Mesothelial cell of epicardium (in vitro differentiated cells): ENCODE data around the gene TRAF3IP1. TPM values are rescaled to one million over a fixed set of nuclear protein-coding genes. Genes with fewer than 3 reads are reported as not detected.
A peak's percentile ranks its signal among the peaks of the same experiment; 100 is the strongest.

Experiments used
- DNase-seq, 2 experiments: peaks; one replicate each; pipeline ENCODE4 v3.0.0; 2021; ENCODE audit warnings: low spot score in 2 of 2; ENCODE audit not compliant: unreplicated experiment in 2 of 2
- H3K27ac Mint-ChIP-seq: 2 replicates; pipeline ENCODE4 v1.8.0; 2021; ENCODE audit warnings: mixed read lengths
- H3K27me3 Mint-ChIP-seq: 2 replicates; pipeline ENCODE4 v1.8.0; 2021; ENCODE audit warnings: low read depth, mixed read lengths
- H3K36me3 Mint-ChIP-seq: 2 replicates; pipeline ENCODE4 v1.8.0; 2021; ENCODE audit warnings: mixed read lengths
- H3K4me1 Mint-ChIP-seq: 2 replicates; pipeline ENCODE4 v1.8.0; 2021; ENCODE audit warnings: mixed read lengths
- H3K4me3 Mint-ChIP-seq: 2 replicates; pipeline ENCODE4 v1.8.0; 2021; ENCODE audit warnings: mild to moderate bottlenecking, moderate library complexity, mixed read lengths
- H3K9me3 Mint-ChIP-seq: 2 replicates; pipeline ENCODE4 v1.8.0; 2021; ENCODE audit warnings: mixed read lengths
- CTCF ChIP-seq: fragments of 200-600 bp; sonication (generic); IDR thresholded peaks from one replicate; pipeline ENCODE4 v1.5.0; 2021; ENCODE audit warnings: antibody characterized with exemption; ENCODE audit not compliant: unreplicated experiment
- total RNA-seq: library from RNA; stranded (reverse); gene quantifications from 3 replicates; pipeline ENCODE4 v1.2.1, GENCODE V29; 2021

Gene TRAF3IP1
- total RNA-seq, 1 donor from 2014 or later, result 17.5 TPM

GRCh38 chr2:238444242-238444641, 123.9 kb downstream of the TRAF3IP1 start:
- Mint-ChIP-seq H3K27ac (no peak overlapping the region), H3K9me3 (no peaks in the 10 kb centered on the region), H3K4me3 (no peak overlapping the region), H3K36me3 (peaks cover 37% of the 10 kb centered on the region), H3K27me3 (no peaks in the 10 kb centered on the region), H3K4me1 (peaks cover 10% of the 10 kb centered on the region)
- no peak for TF ChIP-seq CTCF
- peak in 1 of 2 experiments; percentile 33 for DNase-seq

DNA sequence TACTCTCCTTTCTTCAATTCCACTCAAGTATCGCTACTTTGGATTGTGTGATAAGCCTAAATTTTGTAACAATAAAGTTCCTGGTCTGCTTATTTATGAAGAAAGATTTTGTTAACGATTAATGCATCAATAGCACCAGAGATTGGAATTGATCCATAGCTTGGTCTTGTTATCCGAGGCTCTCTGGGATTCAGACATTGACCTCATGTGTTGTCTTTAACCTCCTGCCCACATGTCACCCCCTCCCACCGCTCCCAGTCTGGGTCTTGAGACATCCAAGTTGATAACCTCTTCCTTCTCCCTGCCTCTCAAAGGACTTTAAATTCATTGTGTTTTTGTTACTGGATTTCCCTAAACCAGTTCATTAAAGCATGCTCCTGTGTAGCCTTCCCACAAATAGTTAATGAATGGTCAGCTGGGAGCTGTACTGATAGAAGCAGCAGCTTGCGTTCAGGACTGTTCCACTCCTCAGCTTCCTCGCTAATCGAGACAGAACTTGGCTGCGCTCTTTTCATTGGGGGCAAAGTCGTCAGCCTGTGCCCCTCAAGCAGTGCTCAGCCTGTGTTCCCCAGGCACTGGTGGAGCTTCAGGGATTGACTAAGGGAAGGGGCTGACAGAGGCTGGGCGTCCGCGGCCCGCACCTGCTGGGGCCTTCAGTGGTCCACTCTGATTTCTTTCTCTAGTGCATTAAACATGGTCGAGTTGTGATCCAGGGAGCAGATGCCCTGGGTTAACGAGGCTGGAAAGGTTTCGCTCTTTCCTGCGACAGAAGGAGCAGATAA, 125.3 kb downstream of the TRAF3IP1 start:
- H3K36me3 Mint-ChIP-seq, result peaks cover 46% of the 10 kb centered on the region
- H3K4me1 Mint-ChIP-seq, result peaks cover 10% of the 10 kb centered on the region
- H3K27ac Mint-ChIP-seq, result no peak overlapping the region
- no peak for TF ChIP-seq CTCF
- no peaks in the 10 kb centered on the region for H3K9me3 Mint-ChIP-seq
- DNase-seq, result no peak
- H3K4me3 Mint-ChIP-seq, result no peak overlapping the region
- no peaks in the 10 kb centered on the region for H3K27me3 Mint-ChIP-seq

DNA sequence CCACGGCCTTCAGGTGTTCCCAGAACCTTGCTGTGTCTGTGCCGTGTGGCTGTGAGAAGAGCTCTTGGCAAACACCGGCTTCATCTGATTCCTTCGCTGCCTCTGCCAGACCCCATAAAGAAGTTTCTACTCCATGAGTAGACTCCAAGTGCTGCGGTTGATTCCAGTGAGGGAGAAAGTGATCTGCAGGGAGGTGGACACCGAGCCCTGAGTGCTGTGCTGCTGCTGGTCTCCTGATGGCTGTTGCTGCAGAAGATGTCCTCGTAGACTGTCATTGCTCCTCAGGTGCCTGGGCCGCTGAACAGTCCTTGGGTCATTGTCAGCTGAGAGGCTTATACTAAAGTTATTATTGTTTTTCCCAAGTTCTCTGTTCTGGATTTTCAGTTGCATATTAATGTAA, 126.1 kb downstream of the TRAF3IP1 start:
- H3K4me3 Mint-ChIP-seq, result no peak overlapping the region
- peaks cover 51% of the 10 kb centered on the region for H3K36me3 Mint-ChIP-seq
- DNase-seq, result no peak
- no peak overlapping the region for H3K27ac Mint-ChIP-seq
- no peaks in the 10 kb centered on the region for H3K9me3 Mint-ChIP-seq
- H3K4me1 Mint-ChIP-seq, result peaks cover 8% of the 10 kb centered on the region
- TF ChIP-seq CTCF, result no peak
- H3K27me3 Mint-ChIP-seq, result no peaks in the 10 kb centered on the region

DNA sequence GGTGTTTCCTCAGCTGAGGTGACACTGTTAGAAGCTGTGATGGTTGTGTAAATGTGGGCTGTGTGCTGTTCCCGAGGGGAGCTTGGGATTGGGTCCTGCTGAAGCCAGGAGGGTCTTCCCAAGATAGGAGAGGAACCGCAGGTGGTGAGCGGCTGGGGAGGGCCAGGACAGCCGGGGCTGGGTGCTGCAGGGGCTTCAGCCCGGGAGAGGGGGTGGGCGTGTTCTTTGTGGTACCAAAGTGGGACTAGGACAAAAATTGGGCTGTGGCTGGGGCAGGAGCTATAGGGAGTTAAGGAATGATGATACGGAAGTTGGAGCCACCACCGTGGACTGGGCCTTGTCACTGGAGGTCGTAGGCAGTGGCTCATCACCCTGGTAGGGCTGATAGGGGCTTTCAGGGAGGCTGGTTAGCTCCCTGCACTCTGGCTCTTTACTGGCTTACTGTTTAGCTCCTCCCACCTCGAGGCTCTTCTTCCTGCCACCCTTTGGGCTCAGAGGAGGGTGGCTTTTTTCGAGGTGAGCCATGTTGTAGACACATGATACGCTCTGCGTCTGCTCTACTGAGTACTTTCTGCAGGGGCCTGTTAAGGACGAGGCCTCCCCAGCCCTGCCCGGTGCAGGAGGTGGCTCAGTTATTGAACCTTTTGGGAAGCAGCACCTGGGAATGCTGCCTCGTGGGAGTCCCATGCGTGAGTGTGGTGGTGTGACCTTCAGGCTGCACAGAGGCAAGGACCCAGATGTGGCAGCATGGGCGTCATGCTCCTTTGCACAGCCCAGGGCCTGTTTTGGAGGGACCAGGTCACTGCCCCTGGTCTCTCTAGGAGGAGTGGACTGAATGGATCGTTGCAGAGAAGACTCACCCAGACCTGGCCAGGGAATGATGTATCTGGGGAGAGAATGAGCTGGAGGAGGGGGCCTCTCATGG, 128.0 kb downstream of the TRAF3IP1 start:
- H3K27me3 Mint-ChIP-seq, result no peaks in the 10 kb centered on the region
- peaks cover 66% of the 10 kb centered on the region for H3K36me3 Mint-ChIP-seq
- H3K4me3 Mint-ChIP-seq, result no peak overlapping the region
- H3K27ac Mint-ChIP-seq, result no peak overlapping the region
- no peak for TF ChIP-seq CTCF
- no peak for DNase-seq
- H3K9me3 Mint-ChIP-seq, result peaks cover 4% of the 10 kb centered on the region
- H3K4me1 Mint-ChIP-seq, result no peaks in the 10 kb centered on the region

DNA sequence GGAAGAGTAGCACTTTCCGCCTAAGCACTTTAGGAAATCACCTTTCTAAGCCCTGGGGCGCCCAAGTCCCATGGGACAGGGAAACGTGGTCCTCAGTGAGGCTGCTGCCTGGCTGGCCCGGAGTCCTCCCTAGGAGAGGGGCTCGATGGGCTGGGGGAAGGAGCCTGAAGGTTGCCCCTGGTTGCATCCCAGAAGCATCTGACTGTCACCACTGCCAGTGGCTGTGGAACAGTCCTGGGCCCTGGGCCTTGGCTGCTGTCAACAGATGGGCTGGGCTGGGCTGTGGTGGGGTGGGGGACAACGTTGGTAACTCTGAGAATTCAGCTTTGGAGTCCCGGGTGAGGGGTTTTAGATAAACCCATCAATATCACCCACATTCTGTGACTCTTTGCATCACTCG, 128.9 kb downstream of the TRAF3IP1 start:
- no peaks in the 10 kb centered on the region for H3K4me1 Mint-ChIP-seq
- no peak for DNase-seq
- no peaks in the 10 kb centered on the region for H3K27me3 Mint-ChIP-seq
- peaks cover 67% of the 10 kb centered on the region for H3K36me3 Mint-ChIP-seq
- no peak for TF ChIP-seq CTCF
- no peak overlapping the region for H3K27ac Mint-ChIP-seq
- H3K4me3 Mint-ChIP-seq, result no peak overlapping the region
- H3K9me3 Mint-ChIP-seq, result peaks cover 6% of the 10 kb centered on the region
